GM19467 (cell line): Measurements from ENCODE around the gene SLC22A15.
"Not testable (repeated sequence)": the region's sequence is repeated elsewhere in the genome, so short reads cannot be mapped to it uniquely, and the experiment has no call there.

Experiments used
- ATAC-seq: cut with Tn5 transposase; IDR thresholded peaks from one replicate; pipeline ENCODE4 v1.9.1; 2021; ENCODE audit warnings: mild to moderate bottlenecking, moderate library complexity; ENCODE audit not compliant: unreplicated experiment

Gene SLC22A15

DNA sequence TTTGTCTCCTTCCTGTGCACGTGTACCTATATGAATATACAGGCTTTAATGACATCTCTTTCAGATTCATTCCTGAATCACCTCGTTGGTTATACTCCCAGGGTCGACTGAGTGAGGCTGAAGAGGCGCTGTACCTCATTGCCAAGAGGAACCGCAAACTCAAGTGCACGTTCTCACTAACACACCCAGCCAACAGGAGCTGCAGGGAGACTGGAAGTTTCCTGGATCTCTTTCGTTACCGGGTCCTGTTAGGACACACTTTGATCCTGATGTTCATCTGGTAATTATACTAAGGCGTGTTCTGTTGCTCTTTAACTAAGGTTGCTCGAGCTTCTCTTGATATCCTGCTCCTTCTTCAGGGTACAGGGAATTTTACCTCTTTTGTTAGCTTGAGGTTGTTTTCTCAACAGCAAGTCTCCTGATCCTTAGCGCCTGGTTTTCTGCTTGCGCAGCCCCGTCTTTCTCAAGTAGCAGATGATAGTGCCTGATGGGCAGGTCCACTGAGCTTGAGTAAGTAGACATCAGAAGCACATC is 55.1 kb downstream of the SLC22A15 start:
- no peak for ATAC-seq

DNA sequence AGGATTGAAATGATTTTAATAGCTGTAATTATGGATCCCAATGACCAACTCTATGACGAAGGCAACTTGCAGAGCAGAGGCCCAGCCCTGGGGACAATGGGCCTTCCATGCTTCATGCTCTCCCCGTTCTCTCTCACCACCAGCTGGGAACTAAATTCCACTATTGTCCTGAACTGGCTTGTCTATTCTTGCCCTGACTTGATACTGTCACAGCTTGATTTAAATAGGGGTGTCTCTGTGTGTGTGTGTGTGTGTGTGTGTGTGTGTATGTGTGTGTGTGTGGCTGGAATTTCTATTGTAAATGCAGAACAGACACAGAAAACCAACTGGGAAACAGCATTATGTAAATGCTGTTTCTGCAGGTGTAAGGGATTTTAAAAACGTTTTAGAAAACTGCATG is 57.0 kb downstream of the SLC22A15 start:
- ATAC-seq = no peak

DNA sequence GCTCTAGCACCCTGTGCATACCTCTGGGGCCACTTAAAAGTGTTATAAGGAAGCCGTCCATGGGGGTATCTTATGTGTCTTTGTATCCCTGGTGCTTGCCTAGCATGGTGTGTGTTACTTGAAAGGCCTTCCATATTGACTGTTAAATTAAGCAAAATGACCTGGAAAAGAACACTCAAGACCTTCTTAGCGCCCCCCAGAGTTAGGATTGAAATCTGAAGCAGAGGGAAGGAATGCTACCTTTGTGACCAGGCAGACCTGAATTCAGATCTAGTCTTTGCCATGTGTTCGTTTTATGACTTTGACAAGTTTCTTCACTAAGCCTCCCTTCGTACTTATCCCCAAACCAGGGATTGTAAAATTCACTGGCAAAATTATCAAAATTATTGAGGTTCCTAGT is 59.9 kb downstream of the SLC22A15 start:
- ATAC-seq = no peak

DNA sequence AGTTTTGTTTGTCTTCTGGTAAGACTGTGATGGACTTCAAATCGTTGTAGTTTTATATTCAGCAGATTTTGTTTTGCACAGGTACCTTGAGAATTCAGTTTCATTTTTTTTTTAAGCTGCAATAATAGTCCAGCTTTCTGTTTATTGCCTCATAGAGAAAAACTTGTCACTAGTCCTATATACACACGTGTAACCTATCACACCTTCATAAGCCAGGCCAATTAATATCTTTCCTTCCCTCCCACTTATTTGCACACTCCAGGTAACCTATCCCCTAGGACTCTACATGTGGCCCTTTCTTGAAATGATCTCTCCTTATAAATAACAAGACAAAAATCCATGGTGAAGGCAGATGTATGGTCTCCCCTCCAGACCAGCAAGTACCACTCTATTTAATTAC is 62.4 kb downstream of the SLC22A15 start:
- no peak for ATAC-seq

DNA sequence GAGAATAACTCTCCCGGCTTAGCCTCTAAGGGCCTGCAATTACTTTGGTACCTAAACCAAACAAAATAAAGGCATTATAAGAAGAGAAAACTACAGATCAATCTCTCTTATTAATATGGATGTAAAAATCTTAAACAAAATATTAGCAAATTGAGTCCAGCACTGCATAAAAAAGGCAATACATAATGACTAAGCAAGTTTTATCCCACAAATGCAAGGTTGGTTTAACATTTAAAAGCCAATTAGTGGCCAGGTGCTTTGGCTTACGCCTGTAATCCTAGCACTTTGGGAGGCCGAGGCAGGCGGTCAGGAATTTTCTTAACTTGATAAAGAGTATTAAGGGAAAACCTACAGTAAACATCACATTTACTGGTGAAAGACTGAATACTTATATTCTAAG is 67.8 kb downstream of the SLC22A15 start:
- ATAC-seq = no peak

DNA sequence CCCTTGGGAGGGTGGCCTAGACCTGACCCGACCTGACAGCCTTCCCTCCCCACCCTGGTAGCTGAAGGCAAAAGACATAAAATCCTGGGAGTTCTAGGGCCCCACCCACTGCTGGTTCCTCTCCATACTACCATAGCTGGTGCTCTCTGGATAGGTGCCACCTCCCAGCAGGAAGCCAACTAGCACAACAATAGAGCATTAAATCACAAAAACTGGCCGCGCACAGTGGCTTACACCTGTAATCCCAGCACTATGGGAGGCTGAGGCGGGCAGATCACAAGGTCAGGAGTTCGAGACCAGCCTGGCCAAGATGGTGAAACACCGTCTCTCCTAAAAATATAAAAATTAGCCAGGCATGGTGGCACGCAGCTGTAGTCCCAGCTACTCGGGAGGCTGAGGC is 70.6 kb downstream of the SLC22A15 start:
- not testable (repeated sequence) for ATAC-seq

DNA sequence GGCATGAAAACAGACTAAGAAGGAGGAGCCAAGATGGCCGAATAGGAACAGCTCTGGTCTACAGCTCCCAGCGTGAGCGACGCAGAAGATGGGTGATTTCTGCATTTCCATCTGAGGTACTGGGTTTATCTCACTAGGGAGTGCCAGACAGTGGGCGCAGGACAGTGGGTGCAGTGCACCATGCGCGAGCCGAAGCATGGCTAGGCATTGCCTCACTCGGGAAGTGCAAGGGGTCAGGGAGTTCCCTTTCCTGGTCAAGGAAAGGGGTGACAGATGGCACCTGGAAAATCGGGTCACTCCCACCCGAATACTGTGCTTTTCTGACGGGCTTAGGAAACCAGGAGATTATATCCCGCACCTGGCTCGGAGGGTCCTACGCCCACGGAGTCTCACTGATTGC is 75.6 kb downstream of the SLC22A15 start:
- ATAC-seq = not testable (repeated sequence)

DNA sequence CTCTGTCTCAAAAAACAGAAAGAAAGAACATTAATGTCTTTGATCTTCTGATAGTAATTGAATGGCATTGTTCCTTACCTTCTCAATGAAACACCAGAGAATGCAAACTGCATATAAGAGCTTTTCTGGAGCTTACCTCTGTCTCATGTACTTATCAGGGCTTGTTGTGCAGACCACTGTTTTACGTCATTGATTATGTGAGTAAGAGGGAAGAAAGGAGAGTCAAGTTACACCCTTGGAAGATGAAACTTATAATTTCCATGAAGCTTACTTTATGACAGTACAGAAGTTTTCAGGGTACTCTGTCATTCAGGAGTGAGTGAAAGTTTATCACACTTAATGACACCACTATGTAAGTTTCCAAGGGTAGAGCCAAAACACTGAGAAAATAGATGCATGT is 85.9 kb downstream of the SLC22A15 start:
- ATAC-seq = no peak

DNA sequence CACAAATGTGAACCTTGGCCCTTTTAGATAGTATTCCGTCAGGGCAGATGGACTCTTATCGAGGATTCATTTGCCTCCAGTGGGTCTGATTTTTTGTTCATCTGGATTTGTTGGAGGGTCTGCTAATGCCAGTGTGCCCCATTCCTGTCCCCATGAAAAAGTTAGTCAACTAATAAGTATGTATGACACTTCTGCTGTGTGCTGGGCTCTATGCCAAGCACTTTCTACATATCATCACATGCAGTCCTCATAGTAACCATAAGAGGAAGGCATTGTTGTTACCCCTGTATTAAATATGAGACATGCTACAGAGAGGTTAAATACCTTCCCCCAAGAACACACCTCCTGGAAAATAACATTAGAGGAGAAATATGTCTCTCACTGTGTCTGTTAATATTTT is 88.3 kb downstream of the SLC22A15 start:
- ATAC-seq = no peak

DNA sequence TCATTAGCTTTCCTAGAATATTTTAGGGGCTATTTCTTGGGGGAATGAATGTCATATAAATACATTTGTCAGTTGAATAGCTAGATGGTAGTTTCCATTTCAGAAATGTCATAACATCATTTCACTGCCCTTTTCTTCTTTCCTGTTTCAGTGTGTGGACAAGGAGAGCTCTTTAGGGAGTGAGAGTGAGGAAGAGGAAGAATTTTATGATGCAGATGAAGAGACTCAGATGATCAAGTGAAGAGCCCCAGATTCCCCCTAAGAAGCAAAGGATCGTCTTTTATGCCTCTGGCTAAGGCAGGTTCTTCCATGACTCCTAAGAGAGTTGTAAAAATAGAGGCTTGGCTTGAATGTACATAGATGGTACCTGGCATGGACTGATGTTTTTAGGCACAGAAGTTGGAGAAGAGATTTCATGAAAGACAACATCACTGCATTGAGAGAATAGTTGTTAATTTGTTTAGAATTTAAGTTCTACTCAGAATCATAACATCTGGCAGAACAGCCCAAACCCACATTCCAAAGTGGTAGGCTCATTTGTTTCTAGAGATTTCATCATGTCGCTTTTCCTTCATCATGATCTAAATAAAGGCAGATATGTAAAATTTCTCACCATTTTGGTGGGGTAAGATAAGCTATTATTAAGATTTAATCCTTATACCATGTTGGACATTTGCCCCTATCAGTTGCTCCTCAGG is 90.7 kb downstream of the SLC22A15 start:
- ATAC-seq = no peak

DNA sequence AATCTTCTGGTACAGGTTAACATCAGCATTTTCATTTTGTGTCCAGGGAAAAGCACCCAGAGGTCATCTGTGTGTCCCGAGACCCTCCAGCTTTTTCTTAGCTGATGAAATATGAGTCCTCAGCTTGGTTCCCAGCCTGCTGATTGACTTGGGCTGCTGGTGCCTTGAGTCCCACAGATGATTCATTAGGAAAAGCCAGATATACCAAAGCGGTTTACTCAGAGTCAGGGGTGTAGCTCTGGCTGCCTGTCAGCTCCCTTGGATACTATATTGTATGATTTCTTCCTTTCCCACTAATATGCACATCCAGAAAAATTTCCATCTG is 91.2 kb downstream of the SLC22A15 start:
- ATAC-seq = no peak

DNA sequence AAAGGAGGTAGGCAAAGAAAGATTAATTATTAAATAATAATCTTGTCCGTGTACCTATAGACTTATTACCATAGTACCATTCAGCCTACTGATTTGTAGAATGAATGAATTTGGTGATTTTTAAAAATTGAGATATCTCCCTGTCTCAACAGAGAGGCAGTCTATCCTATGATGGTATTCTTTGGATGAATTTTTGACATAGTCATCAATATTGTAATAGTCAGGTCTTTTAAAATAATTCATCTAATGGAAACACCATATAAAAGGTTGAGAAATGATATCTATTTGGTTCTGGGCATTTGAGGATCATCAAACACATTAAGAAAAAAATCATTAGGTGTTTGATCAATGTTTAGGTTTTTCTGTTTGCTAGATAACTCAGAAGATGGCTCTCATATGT is 99.3 kb downstream of the SLC22A15 start:
- no peak for ATAC-seq

DNA sequence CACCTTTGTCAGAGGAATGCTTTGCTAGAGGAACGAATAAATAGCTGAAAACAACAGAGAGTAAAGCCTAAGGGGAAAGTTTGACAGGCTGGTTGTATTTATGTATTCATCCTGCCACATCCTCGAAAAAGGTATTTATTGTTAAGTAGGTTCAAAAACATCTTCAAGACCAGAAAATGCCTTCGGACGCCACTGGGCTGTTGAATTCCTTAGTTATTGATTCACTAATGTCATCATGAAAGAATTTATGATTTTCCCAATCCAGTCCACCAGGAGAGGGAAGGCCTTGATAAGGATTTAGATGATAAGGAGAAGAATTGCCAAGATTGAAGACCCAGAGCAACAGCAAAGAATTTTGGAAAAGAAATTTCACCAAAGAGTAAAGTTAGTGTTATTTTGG is 99.7 kb downstream of the SLC22A15 start:
- no peak for ATAC-seq

DNA sequence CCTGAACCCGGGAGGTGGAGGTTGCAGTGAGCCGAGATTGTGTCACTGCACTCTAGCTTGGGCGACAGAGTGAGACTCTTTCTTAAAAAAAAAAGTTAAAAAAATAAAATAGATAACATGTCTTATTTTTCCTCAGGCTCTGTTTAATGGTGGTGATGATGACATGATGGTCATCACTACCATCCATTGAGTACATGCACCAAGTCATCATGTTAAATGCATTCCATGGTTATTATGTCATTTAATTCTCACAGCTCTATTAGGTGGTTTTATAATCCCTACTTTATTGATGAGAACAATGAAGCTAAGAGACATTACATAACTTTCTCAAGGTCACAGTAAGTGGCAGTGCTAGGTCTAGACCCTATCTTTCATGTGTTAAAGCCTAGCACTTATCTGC is 100.5 kb downstream of the SLC22A15 start:
- ATAC-seq = no peak

DNA sequence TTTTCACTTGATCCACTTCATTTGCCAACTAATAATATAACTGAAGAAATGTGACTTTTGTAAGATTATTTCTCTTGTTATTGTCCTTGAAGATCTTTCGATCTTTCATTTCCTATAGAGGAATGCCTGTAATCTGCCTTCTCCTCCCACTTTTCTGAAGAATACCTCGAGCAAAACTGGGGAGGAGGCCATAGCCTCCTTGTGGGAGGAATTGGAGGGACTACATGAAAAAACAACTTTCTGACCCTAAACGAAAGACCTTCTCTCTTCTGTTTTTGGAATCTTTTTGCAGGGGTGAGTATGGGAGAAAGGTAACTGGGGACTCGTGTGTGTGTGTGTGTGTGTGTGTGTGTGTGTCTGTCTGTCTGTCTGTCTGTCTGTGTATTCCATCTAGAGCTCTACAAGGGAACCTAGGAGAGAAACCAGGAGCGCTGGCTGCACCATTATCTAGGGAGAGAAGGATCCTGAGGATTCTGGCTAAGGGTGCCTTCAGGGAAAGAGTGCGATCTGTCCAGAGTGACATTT is 102.4 kb downstream of the SLC22A15 start:
- no peak for ATAC-seq

DNA sequence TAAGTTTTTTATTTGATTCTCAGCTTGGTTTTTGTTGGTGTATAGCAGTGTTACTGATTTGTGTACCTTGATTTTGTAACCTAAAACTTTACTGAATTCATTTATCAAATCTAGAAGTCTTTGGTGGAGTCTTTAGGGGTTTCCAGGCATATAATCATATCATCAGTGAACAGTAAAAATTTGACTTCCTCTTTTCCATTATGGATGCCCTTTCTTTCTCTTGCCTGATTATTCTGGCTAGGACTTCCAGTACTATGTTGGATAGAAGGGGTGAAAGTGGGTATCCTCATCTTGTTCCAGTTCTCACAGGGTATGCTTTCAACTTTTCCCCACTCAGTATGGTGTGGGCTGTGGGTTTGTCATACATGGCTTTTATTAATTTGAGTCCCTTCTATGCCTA is 111.3 kb downstream of the SLC22A15 start:
- ATAC-seq = no peak

DNA sequence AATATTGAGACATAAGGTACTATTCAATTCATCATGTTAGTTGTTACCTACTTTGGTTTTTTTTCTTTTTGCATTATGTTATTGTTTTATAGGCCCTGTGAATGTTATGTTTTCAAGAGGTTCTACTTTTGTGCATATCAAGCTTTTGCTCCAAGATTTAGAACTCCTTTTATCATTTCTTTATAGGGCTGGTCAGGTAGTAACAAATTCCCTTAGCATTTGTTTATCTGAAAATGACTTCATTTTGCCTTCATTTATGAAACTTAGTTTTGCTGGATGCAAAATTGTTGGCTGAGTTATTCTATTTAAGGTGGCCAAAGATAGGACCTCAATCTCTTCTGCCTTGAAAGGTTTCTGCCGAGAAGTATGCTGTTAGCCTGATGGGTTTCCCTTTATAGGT is 113.6 kb downstream of the SLC22A15 start:
- ATAC-seq = no peak

DNA sequence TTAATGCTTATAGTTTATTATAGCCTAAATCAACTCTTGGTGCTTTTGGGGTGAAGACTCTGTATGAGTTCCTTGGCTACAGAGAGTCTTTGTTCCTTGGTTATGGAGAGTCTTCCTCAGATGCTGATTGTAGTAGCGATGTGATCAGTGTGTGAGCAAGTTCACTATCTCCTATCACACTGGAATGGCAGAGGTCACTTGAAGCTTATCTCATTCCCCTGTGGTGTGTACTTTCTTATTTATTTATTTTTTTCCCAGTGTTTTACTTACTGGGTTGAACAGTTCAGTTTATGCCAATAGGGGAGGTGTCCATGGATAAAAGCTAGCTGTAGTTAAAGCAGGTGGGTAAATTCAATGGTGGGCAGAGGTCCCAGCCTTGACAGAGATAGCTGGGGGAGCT is 114.8 kb downstream of the SLC22A15 start:
- ATAC-seq = no peak

DNA sequence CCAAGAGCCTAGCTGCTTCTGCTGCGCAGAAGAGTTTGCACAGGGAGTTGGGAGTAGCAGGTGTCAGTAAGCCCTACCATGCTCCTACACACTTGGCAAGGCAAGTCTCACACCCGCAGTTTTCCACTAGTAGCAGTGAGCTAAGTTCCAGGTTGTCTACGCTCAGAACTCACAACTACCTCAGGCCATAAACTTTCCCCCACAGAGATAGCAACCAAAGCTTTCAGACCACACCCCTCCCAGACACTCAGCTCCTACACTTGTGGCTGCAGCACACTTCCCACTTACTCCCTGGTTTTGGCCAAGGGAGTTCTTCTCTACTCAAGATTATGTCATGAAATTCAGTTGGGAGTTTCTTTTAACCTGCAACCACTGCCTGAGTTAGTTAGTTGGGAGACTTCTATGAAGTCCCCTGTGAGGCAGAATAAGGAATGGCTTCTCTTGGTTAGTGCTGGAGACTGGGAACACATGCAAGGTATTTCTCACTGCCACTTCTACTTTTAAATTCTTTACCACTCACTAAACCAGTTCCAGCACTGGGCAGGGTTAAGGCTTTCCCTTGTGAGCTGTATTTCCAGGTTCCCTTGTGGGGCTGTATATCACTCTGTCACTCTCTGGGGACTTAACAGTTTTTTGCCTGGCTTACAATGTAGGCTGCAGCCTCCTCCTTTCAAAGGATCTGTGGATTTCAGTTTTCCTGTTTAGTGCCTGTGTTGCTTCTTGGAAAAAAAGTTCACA is 116.6 kb downstream of the SLC22A15 start:
- no peak for ATAC-seq

DNA sequence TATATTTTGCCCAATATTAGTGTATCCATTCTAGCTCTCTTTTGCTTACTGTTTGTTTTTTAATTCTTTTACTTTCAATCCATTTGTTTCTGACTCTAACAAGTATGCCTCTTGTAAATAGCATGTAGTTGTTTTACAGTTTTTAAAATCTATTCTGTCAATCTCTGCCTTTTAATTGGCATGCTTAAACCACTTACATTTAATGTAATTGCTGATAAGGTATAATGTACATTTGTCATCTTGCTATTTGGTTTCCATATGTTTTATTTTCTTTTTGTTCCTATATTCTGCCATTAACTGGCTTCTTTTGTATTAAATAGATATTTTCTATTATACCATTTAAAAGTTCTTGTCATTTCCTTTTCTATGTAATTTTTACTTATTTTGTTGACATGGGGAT is 118.7 kb downstream of the SLC22A15 start:
- ATAC-seq = no peak

DNA sequence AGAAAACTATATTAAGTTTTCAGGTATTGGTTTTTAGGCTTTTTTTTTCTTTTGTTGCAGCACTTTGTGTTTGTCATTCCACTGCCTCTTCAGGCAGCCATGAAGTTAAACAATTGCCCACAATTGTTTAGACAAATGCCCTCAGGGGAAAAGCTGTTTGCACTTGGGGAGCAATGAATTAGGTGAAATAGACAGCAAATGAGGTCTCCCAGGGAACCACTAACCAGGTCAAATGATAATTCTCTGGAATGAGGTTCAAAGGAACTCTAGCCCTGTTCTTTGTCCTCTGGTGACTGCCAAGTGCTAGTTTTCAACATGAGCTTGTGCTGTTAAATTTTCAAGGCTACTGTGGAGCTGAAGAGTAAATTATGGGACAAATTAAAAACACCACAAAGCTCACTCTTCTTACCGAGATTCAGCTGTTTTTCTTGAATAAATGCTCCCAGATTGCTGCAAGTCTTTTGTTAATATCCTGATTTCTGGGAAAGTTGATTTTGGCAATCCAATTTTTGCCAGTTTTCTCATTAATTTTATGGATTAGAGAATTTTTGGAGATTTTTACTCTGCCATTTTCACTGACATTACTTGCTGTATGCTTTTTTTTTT is 119.8 kb downstream of the SLC22A15 start:
- no peak for ATAC-seq

DNA sequence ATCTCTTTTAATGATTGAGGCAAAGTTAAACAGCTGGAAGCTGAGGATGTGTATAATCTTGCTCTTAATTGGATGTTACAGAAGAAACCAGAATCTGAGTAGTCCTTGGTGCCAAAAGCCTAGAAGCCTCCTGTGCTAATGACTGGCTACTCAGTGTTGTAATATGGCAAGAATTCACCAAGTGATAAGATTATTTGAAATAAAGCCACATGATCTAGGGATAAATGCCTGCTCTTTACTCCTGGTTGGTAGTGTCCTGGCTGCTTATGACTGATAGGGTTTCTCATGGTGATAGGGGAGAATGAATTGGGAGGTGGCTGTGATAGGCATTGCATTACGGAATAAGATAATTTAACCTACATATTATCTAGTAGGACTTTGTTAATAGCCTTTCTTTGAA is 121.3 kb downstream of the SLC22A15 start:
- ATAC-seq = no peak
